Activated CD8-positive, alpha-beta memory T cell treated with anti-CD3 and anti-CD28 coated beads, Interleukin-2, amount 50 U/mL, for 1 hour (primary cell): ENCODE results near the gene FTO.

Experiments used
- DNase-seq: peaks from one replicate; pipeline ENCODE4 v3.0.0-alpha.2; 2020; ENCODE audit errors: extremely low read depth

Gene FTO

GRCh38 chr16:54053891-54054820, 350.2 kb downstream of the FTO start:
- DNase-seq: no peak

GRCh38 chr16:54055191-54055590, 351.2 kb downstream of the FTO start:
- DNase-seq: no peak

GRCh38 chr16:54055864-54056263, 351.9 kb downstream of the FTO start:
- DNase-seq: no peak

GRCh38 chr16:54056921-54057320, 353.0 kb downstream of the FTO start:
- no peak for DNase-seq

GRCh38 chr16:54059319-54059718, 355.4 kb downstream of the FTO start:
- no peak for DNase-seq

GRCh38 chr16:54060599-54061421, 356.9 kb downstream of the FTO start:
- no peak for DNase-seq

GRCh38 chr16:54061454-54061853, 357.5 kb downstream of the FTO start:
- no peak for DNase-seq

GRCh38 chr16:54062361-54063278, 358.7 kb downstream of the FTO start:
- no peak for DNase-seq

GRCh38 chr16:54063279-54063773, 359.4 kb downstream of the FTO start:
- no peak for DNase-seq

- no peak for DNase-seq
Observed at GRCh38 chr16:54066451-54067105, 362.6 kb downstream of the FTO start.

GRCh38 chr16:54067322-54068065, 363.5 kb downstream of the FTO start:
- no peak for DNase-seq

- no peak for DNase-seq
Observed at GRCh38 chr16:54068212-54068611, 364.3 kb downstream of the FTO start.

- no peak for DNase-seq
Observed at GRCh38 chr16:54069601-54070239, 365.8 kb downstream of the FTO start.

- DNase-seq: no peak
Observed at GRCh38 chr16:54070789-54071343, 366.9 kb downstream of the FTO start.

GRCh38 chr16:54071514-54071913, 367.6 kb downstream of the FTO start:
- DNase-seq: no peak

- no peak for DNase-seq
Observed at GRCh38 chr16:54072237-54072636, 368.3 kb downstream of the FTO start.

GRCh38 chr16:54073356-54073755, 369.4 kb downstream of the FTO start:
- DNase-seq: no peak

GRCh38 chr16:54075446-54075845, 371.5 kb downstream of the FTO start:
- DNase-seq: no peak

- DNase-seq: no peak
Observed at GRCh38 chr16:54076006-54076504, 372.1 kb downstream of the FTO start.
